Neural crest cell (in vitro differentiated cells): ENCODE data around the gene RND2. TPM values are rescaled to one million over a fixed set of nuclear protein-coding genes. Genes with fewer than 3 reads are reported as not detected.
"Not testable (repeated sequence)": the region's sequence is repeated elsewhere in the genome, so short reads cannot be mapped to it uniquely, and the experiment has no call there.

Experiments
- DNase-seq: peaks from one replicate; pipeline ENCODE4 v3.0.0; 2021; ENCODE audit warnings: low read depth, mixed read lengths, low spot score
- H3K27ac Mint-ChIP-seq: one replicate; pipeline ENCODE4 v1.8.0; 2021; ENCODE audit warnings: mild to moderate bottlenecking, mixed read lengths; ENCODE audit not compliant: unreplicated experiment
- H3K27me3 Mint-ChIP-seq: 2 replicates; pipeline ENCODE4 v1.8.0; 2021; ENCODE audit warnings: low read depth, mild to moderate bottlenecking, mixed read lengths
- H3K36me3 Mint-ChIP-seq: 2 replicates; pipeline ENCODE4 v1.8.0; 2021; ENCODE audit warnings: low read depth, mild to moderate bottlenecking, mixed read lengths
- H3K4me1 Mint-ChIP-seq: 2 replicates; pipeline ENCODE4 v1.8.0; 2021; ENCODE audit warnings: mixed read lengths
- H3K4me3 Mint-ChIP-seq: one replicate; pipeline ENCODE4 v1.8.0; 2021; ENCODE audit warnings: mild to moderate bottlenecking, mixed read lengths
- H3K9me3 Mint-ChIP-seq: 2 replicates; pipeline ENCODE4 v1.8.0; 2021; ENCODE audit warnings: mixed read lengths
- CTCF ChIP-seq: fragments of 200-600 bp; sonication (generic); conservative IDR thresholded peaks from 2 replicates; pipeline ENCODE4 v1.5.0; 2021; ENCODE audit warnings: antibody characterized with exemption, mild to moderate bottlenecking
- total RNA-seq: library from RNA; stranded (reverse); gene quantifications from 2 replicates; pipeline ENCODE4 v1.2.1, GENCODE V29; 2021

The RND2 gene
- total RNA-seq, 1 donor from 2014 or later: 17.8 TPM

GRCh38 chr17:42991471-42991870 lies 33.6 kb upstream of the RND2 start:
- Mint-ChIP-seq H3K4me1 (no peaks in the 10 kb centered on the region), H3K27me3 (no peaks in the 10 kb centered on the region), H3K4me3 (no peak overlapping the region), H3K36me3 (peaks cover 6% of the 10 kb centered on the region), H3K27ac (peak overlapping the region; percentile 62), H3K9me3 (no peaks in the 10 kb centered on the region)
- no peak for DNase-seq
- no peak for TF ChIP-seq CTCF

- H3K4me3 Mint-ChIP-seq: no peak overlapping the region
- DNase-seq: no peak
- peaks cover 9% of the 10 kb centered on the region for H3K4me1 Mint-ChIP-seq
- peaks cover 6% of the 10 kb centered on the region for H3K36me3 Mint-ChIP-seq
- no peak for TF ChIP-seq CTCF
- H3K9me3 Mint-ChIP-seq: no peaks in the 10 kb centered on the region
- no peaks in the 10 kb centered on the region for H3K27me3 Mint-ChIP-seq
- H3K27ac Mint-ChIP-seq: no peak overlapping the region
Observed at GRCh38 chr17:42992872-42993271, 32.2 kb upstream of the RND2 start.

GRCh38 chr17:42993913-42994312 lies 31.1 kb upstream of the RND2 start:
- DNase-seq, H3K27me3 Mint-ChIP-seq, H3K36me3 Mint-ChIP-seq, H3K27ac Mint-ChIP-seq, H3K9me3 Mint-ChIP-seq, H3K4me3 Mint-ChIP-seq: not testable (repeated sequence)
- peaks cover 17% of the 10 kb centered on the region for H3K4me1 Mint-ChIP-seq

- no peak for TF ChIP-seq CTCF
- H3K27ac Mint-ChIP-seq: peak overlapping the region; percentile 0
- no peaks in the 10 kb centered on the region for H3K27me3 Mint-ChIP-seq
- DNase-seq: no peak
- peak overlapping the region; percentile 96 for H3K4me3 Mint-ChIP-seq
- H3K9me3 Mint-ChIP-seq: no peaks in the 10 kb centered on the region
- H3K4me1 Mint-ChIP-seq: peaks cover 30% of the 10 kb centered on the region
- peaks cover 3% of the 10 kb centered on the region for H3K36me3 Mint-ChIP-seq
Observed at GRCh38 chr17:42997390-42997983, 27.5 kb upstream of the RND2 start.

GRCh38 chr17:42997984-42998938 lies 26.8 kb upstream of the RND2 start, which contains the start of gene RPL27:
Gene RPL27, plus strand, starts transcription at chr17:42998419. Its CDS starts 332 bp downstream, at chr17:42998751.
- DNase-seq: peak; percentile 93
- peaks cover 4% of the 10 kb centered on the region for H3K36me3 Mint-ChIP-seq
- peak within 1 kb of the TSS; percentile 96 for H3K4me3 Mint-ChIP-seq
- peak; percentile 83 for TF ChIP-seq CTCF
- no peaks in the 10 kb centered on the region for H3K27me3 Mint-ChIP-seq
- H3K4me1 Mint-ChIP-seq: peaks cover 30% of the 10 kb centered on the region
- H3K9me3 Mint-ChIP-seq: no peaks in the 10 kb centered on the region
- H3K27ac Mint-ChIP-seq: peak within 1 kb of the TSS; percentile 100
